Breast epithelium (tissue), 3 donors: ENCODE results near the gene TUSC2.

Experiments used
- CTCF ChIP-seq, 3 donors: fragments of 450-650 bp; IDR thresholded peaks; one replicate each; pipeline ENCODE4 v1.5.1; 2016 to 2017; ENCODE audit warnings: antibody characterized with exemption in 3 of 3, mild to moderate bottlenecking in 3 of 3, moderate library complexity in 3 of 3
- POLR2A ChIP-seq: fragments of 450-650 bp; IDR thresholded peaks from one replicate; pipeline ENCODE4 v1.6.1; 2016; ENCODE audit warnings: antibody characterized with exemption, mild to moderate bottlenecking, moderate library complexity

GRCh38 chr3:50299638-50299928, 28.4 kb downstream of the TUSC2 start:
- no peak for TF ChIP-seq POLR2A
- TF ChIP-seq CTCF (IDR thresholded peaks at IDR 0.05), result no peak
